Spleen (tissue), 7 donors: ENCODE results near the gene AIMP1.

Experiments used
- POLR2A ChIP-seq, 3 donors: fragments of 450-650 bp; IDR thresholded peaks; one replicate each; pipeline ENCODE4 v1.5.1; 2017; ENCODE audit warnings: antibody characterized with exemption in 3 of 3, mild to moderate bottlenecking in 1 of 3
- POLR2AphosphoS5 ChIP-seq, 3 donors: sonication (generic); formaldehyde crosslinking; IDR thresholded peaks; one replicate each; pipeline ENCODE4 v1.5.1; 2017; ENCODE audit warnings: antibody characterized with exemption in 3 of 3
- TF ChIP-seq, protein P1 (sequence below), 11 experiments: fragments of 200-600 bp in 7 of 11; fragments of 450-650 bp in 4 of 11; sonication (generic) in 4 of 11; IDR thresholded peaks in 8 of 11; conservative IDR thresholded peaks in 3 of 11; 1 replicate in 7 of 11; 2 replicates in 4 of 11; pipeline versions ENCODE4 v1.4.0 to v1.8.0; 2016 to 2021; ENCODE audit warnings: antibody characterized with exemption in 11 of 11, inconsistent platforms in 4 of 11, mild to moderate bottlenecking in 1 of 11
- donor health status: DM: no; HTN: no; CAD: no; lungs with moderate emphysema.
- donor health status: DM: no; HTN: no; CAD: no.
- donor health status: DM: no; HTN: no; CAD: no.

DNA sequence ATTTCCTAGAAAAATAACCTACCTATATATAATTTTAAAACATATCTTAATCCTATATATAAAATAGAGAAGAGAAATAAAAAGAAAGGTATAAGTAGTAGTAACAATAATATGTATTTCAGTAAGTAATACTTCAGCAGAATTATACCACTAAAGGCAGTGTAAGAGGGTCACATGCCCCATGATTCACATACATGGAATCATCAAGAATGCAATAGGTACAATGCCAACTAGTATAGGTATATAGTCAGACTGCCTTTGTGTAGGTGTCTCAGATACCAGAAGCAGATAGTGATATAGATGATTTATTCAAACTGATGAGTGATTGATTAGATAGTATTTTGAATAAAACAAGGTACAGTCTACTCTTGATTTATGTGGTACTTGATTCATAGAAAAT, 9.4 kb downstream of the AIMP1 start:
- TF ChIP-seq, protein P1, sequence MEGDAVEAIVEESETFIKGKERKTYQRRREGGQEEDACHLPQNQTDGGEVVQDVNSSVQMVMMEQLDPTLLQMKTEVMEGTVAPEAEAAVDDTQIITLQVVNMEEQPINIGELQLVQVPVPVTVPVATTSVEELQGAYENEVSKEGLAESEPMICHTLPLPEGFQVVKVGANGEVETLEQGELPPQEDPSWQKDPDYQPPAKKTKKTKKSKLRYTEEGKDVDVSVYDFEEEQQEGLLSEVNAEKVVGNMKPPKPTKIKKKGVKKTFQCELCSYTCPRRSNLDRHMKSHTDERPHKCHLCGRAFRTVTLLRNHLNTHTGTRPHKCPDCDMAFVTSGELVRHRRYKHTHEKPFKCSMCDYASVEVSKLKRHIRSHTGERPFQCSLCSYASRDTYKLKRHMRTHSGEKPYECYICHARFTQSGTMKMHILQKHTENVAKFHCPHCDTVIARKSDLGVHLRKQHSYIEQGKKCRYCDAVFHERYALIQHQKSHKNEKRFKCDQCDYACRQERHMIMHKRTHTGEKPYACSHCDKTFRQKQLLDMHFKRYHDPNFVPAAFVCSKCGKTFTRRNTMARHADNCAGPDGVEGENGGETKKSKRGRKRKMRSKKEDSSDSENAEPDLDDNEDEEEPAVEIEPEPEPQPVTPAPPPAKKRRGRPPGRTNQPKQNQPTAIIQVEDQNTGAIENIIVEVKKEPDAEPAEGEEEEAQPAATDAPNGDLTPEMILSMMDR (IDR thresholded peaks at IDR 0.05 in 8 of 11, conservative IDR thresholded peaks at IDR 0.05 in 3 of 11), result no peak
- TF ChIP-seq POLR2AphosphoS5 (IDR thresholded peaks at IDR 0.05), result no peak
- no peak for TF ChIP-seq POLR2A (IDR thresholded peaks at IDR 0.05)
